HG03432 (cell line): Measurements from ENCODE around the gene PTPRM.

ENCODE experiments used
- ATAC-seq: cut with Tn5 transposase; IDR thresholded peaks from one replicate; pipeline ENCODE4 v1.9.1; 2021; ENCODE audit warnings: mild to moderate bottlenecking, moderate library complexity; ENCODE audit not compliant: unreplicated experiment

The PTPRM gene

GRCh38 chr18:7566567-7567473 lies at the start of gene PTPRM:
Gene PTPRM (plus strand): TSS chr18:7567316. CDS start chr18:7567819, 503 bp downstream.
- peak; percentile 94 for ATAC-seq

- no peak for ATAC-seq
Measured at GRCh38 chr18:7517852-7518251, 49.3 kb upstream of the PTPRM start.

GRCh38 chr18:7520200-7520785 lies 46.8 kb upstream of the PTPRM start:
- no peak for ATAC-seq

GRCh38 chr18:7521226-7521856 lies 45.8 kb upstream of the PTPRM start:
- no peak for ATAC-seq

- ATAC-seq: no peak
Measured at GRCh38 chr18:7523772-7524171, 43.3 kb upstream of the PTPRM start.

- no peak for ATAC-seq
Measured at GRCh38 chr18:7524786-7525185, 42.3 kb upstream of the PTPRM start.

GRCh38 chr18:7532942-7533341 lies 34.2 kb upstream of the PTPRM start:
- ATAC-seq: no peak

- no peak for ATAC-seq
Measured at GRCh38 chr18:7535436-7536205, 31.5 kb upstream of the PTPRM start.

- ATAC-seq: no peak
Measured at GRCh38 chr18:7537145-7537544, 30.0 kb upstream of the PTPRM start.

GRCh38 chr18:7541835-7542234 lies 25.3 kb upstream of the PTPRM start:
- ATAC-seq: no peak

- no peak for ATAC-seq
Measured at GRCh38 chr18:7544686-7545085, 22.4 kb upstream of the PTPRM start.

GRCh38 chr18:7545734-7546133 lies 21.4 kb upstream of the PTPRM start:
- ATAC-seq: no peak

GRCh38 chr18:7548221-7548620 lies 18.9 kb upstream of the PTPRM start:
- no peak for ATAC-seq

GRCh38 chr18:7548721-7549120 lies 18.4 kb upstream of the PTPRM start:
- ATAC-seq: no peak

GRCh38 chr18:7557973-7558372 lies 9.1 kb upstream of the PTPRM start:
- no peak for ATAC-seq

- ATAC-seq: no peak
Measured at GRCh38 chr18:7558769-7559168, 8.3 kb upstream of the PTPRM start.

- no peak for ATAC-seq
Measured at GRCh38 chr18:7559709-7560319, 7.3 kb upstream of the PTPRM start.

- ATAC-seq: no peak
Measured at GRCh38 chr18:7561909-7562460, 5.1 kb upstream of the PTPRM start.

GRCh38 chr18:7562491-7562890 lies 4.6 kb upstream of the PTPRM start:
- ATAC-seq: no peak

GRCh38 chr18:7565677-7566076 lies 1.4 kb upstream of the PTPRM start:
- ATAC-seq: no peak

- ATAC-seq: no peak
Measured at GRCh38 chr18:7566244-7566566, 911 bp upstream of the PTPRM start.
